Left cardiac atrium (tissue), 4 donors: ENCODE results near the gene CORO1C. TPM values are rescaled to one million over a fixed set of nuclear protein-coding genes. Genes with fewer than 3 reads are reported as not detected.
"Not testable (repeated sequence)": the region's sequence is repeated elsewhere in the genome, so short reads cannot be mapped to it uniquely, and the experiment has no call there.

Experiments used
- ATAC-seq, 2 donors: fragments of 200-7000 bp; cut with Tn5 transposase; one replicate each; pipeline ENCODE4 v1.9.1; 2020; ENCODE audit warnings: mild to moderate bottlenecking in 2 of 2, moderate library complexity in 2 of 2
- DNase-seq: peaks from one replicate; pipeline ENCODE4 v3.0.0-alpha.2; 2020
- intact Hi-C, 2 donors: fragments of 100-400 bp; cut with DNase I; formaldehyde crosslinking; loops; one replicate each; pipeline versions ENCODE4 v1.14.1 to v1.15.1; 2022 to 2023
- total RNA-seq, 2 donors: library from RNA; stranded (reverse); fragmentation: NEBNext Ultra II Directional; extraction: Animal tissue kit (Norgen Biotek cat#: 25700); gene quantifications; one replicate each; pipeline ENCODE4 v1.2.1, GENCODE V29; 2021
- donor health status: DM: no; HTN: yes; CAD: no.
- donor health status: DM: no; HTN: yes; CAD: no; lungs with severe emphysema.
- donor health status: DM: yes; HTN: yes; CAD: no.
- donor health status: Dilated cardiomyopathy.

CORO1C gene
- total RNA-seq, 2 donors from 2014 or later: 95.0 to 109 TPM

- intact Hi-C loops: no loop called here
- ATAC-seq (no peak), DNase-seq (no peak)
Observed at GRCh38 chr12:108759924-108760323, 28.6 kb upstream of the CORO1C start.

DNA sequence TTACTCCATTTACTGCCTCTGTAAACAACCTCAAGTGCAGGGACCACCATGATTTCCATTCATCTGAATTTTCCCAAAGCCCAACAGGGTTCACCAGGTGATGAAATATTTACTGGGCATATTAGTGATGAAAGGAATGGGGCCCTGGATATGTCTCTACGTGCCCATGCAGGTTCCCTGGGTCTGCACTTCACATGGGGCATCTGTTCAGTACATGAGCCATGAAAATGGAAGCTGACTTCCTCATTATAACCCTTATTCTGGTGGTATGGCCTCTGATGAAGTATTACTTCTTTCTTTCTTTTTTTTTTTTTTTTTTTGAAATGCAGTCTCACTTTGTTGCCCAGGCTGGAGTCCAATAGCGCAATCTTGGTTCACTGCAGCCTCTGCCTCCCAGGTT lies 26.5 kb upstream of the CORO1C start:
- no peak for DNase-seq
- ATAC-seq: no peak
- intact Hi-C loops: no loop called here

DNA sequence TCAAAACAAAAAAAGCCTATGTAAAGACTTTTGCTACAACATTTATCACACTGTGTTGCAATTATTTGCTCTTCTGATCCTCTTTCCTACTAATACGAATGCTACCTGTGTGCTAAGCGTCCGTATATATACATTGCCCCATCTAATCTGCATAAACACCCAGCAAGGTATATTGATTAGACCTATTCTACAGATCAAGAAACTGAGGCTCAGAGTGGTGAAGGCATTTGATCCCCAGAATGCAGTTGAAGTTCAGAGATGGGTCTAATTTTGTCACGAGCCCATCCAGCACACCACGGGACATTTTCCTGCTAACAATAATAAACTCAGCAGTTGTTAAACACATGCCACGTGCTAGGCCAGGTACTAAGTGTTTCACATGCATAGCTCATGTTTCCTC lies 25.1 kb upstream of the CORO1C start:
- DNase-seq (no peak), ATAC-seq (no peak)
- intact Hi-C loops: no loop called here

- no peak for DNase-seq
- intact Hi-C loops: no loop called here
- ATAC-seq: no peak
Observed at GRCh38 chr12:108755481-108755880, 24.2 kb upstream of the CORO1C start.

DNA sequence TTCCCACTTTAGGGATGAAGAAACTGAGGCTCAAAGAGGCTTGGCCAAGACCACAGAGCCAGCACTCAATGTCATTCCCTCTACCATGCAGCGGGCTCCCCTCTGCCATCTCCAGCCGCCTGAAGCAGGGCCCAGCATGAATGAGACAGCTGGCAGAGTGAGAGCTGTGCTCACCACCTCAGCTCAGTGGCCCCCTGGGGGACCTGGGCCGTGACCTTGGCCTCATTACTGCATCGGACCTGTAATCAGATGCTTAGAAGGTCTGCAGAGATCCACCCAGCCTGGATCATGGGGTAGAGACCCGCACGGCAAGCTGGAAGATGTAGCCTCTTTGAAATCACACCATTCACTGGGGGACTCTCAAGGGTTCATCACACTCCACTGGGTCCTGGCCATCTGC lies 22.7 kb upstream of the CORO1C start:
- ATAC-seq (no peak), DNase-seq (no peak)
- intact Hi-C loops: no loop called here

- intact Hi-C loops: no loop called here
- ATAC-seq (peak; percentile 30 to 49), DNase-seq (no peak)
Observed at GRCh38 chr12:108752387-108752786, 21.1 kb upstream of the CORO1C start.

- ATAC-seq (peak in 1 of 2 donors; percentile 73), DNase-seq (peak; percentile 42)
- intact Hi-C loops: no loop called here
Observed at GRCh38 chr12:108751821-108752220, 20.5 kb upstream of the CORO1C start.

GRCh38 chr12:108751003-108751402 lies 19.7 kb upstream of the CORO1C start:
- DNase-seq, ATAC-seq, intact Hi-C loops: not testable (repeated sequence)

DNA sequence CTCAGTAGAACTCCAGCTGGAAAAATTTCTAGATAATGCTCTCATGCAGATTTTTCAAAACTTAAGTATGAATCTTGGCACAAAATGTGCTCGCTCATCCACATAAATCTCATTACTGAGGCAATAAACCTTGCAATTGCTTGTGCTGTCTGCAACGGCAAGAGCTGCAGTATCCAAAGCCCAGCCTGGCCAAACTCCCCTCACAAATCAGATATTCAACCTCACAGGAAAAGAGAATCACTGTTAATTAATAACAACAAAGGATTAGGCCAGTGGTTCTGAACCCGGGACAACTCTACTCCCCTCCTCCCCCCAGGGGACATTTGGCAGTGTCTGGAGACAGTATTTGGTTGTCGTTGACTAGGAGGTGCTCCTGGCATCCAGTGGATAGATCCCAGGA lies 19.2 kb upstream of the CORO1C start:
- DNase-seq (no peak), ATAC-seq (peak; percentile 21 to 30)
- intact Hi-C loops: no loop called here

GRCh38 chr12:108747563-108747962 lies 16.2 kb upstream of the CORO1C start:
- DNase-seq: no peak
- ATAC-seq: no peak
- intact Hi-C loops: no loop called here

DNA sequence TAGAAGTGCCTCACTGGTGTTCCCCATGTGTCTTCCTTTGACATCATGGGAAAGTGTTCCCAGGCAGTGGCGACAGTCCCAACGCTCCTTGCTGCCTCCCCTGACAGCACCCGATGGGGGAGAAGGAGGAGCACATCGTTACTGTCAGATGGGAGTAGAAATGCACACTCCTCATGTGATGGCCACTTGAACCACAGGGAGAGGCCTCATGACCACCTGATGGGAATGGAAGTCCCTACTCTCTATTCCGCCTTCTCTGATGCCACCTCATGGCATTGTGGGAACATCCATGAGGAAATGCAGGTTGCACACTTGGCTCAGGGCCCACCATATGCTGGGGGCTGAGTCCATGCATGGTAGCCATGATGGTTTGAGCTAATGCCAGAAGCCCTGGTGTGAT lies 14.3 kb upstream of the CORO1C start:
- no peak for DNase-seq
- intact Hi-C loops: no loop called here
- ATAC-seq: no peak

DNA sequence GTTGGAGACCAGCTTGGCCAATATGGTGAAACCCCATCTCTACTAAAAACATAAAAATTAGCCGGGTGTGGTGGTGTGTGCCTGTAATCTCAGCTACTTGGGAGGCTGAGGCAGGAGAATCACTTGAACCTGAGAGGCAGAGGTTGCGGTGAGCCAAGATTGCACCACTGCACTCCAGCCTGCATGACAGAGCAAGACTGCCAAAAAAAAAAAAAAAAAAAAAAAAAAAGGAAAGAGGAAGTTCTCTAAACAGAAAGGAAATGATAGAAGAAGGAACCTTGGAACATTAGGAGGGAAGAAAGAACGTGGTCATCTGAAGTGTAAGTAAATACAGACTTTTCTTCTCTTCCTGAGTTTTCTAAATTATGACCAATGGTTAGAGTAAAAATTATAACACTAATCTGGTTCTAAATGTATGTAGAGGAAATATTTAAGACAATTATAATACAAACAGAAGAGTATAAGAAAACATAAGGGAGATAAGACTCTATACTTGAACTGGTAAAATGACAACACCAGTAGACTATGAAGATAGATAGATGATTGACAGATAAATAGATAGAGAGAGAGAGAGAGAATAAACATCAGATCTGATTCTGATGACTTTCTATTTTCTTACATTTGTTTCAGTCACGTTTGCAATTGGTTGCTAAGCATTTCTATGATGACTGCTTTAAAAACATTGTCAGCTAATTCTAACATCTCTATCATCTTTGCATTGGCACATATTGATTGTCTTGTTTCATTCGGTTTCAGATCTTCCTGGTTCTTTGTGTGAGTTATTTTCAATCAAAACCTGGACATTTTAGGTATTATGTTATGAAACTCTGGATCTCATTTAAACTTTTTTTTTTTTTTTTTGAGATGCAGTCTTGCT lies 12.9 kb upstream of the CORO1C start:
- ATAC-seq (no peak), DNase-seq (no peak)
- intact Hi-C loops: no loop called here

- DNase-seq: no peak
- peak in 1 of 2 donors; percentile 43 for ATAC-seq
- intact Hi-C loops: no loop called here
Observed at GRCh38 chr12:108738170-108738569, 6.9 kb upstream of the CORO1C start.

- no peak for DNase-seq
Observed at GRCh38 chr12:108735855-108736254, 4.5 kb upstream of the CORO1C start.

GRCh38 chr12:108734200-108734906 lies 3.0 kb upstream of the CORO1C start:
- ATAC-seq (no peak), DNase-seq (no peak)
- intact Hi-C loops: loop anchor here in 1 of 2 donors (5.0 kb wide), 2 partner anchors 38 to 67 kb away; no protein-coding TSS in a partner anchor

More at GRCh38 chr12:108735855-108736254, 4.5 kb upstream of the CORO1C start:
- intact Hi-C loops: no loop called here
- ATAC-seq: no peak

DNA sequence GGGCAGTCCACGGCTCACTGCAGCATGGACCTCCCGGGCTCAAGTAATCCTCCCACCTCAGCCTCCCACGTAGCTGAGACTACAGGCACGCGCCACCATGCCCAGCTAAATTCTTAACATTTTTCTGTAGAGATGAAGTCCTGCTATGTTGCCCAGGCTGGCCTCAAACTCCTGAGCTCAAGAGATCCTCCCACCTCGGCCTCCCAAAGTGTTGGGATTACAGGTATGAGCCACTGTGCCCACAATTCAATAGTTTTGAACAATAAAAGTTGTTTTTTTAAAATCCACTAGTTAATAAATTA lies 1.9 kb upstream of the CORO1C start:
- not testable (repeated sequence) for ATAC-seq, DNase-seq
- intact Hi-C loops: loop anchor here in 1 of 2 donors (5.0 kb wide), 2 partner anchors 39 to 66 kb away; no protein-coding TSS in a partner anchor

DNA sequence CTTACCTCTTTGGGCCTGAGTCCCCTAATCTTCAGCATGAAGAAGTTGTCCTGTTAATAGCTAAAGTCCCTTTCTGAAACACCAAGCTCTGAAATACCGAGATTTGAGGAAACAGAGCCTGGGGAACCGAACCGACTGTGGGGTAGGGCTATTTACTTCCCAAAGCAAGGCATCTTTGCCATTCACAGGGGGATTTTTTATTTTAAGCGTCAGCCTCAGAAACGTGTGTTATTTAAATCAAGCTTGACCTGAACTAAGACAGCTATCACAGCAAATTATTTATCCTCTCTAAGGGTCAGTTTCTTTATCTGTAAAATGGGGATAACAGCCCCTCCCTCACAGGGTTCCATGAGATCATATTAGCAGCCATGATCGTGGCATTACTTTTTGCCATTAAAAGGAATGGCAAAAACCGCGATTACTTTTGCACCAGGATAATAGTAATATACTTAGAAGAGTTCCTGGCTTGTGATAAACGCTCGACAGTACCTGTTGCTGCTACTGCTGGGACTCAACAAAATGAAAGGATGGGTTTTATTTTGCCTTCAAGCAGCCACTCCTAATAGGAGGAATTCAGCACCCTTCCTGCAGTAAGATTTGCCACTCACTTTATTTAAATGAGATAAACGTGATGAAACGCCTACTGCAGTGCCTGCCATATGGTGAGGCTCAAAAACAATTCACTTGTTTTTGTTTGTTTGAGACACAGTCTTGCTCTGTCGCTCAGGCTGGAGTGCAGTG lies 1.3 kb upstream of the CORO1C start:
- no peak for ATAC-seq
- no peak for DNase-seq
- intact Hi-C loops: loop anchor here in 1 of 2 donors (5.0 kb wide), 2 partner anchors 40 to 65 kb away; no protein-coding TSS in a partner anchor

- peak; percentile 100 for DNase-seq
- intact Hi-C loops: loop anchor here in 1 of 2 donors (2.0 to 5.0 kb wide), 3 partner anchors 40 to 65 kb away; no protein-coding TSS in a partner anchor
- ATAC-seq: peak; percentile 86
Observed at GRCh38 chr12:108731866-108732461, 646 bp upstream of the CORO1C start.
